T-helper 2 cell treated with Interferon-gamma antibody and Interleukin-4, amounts not matched to agents 5 μg/mL and 100 μg/mL, for 36 hours (primary cell): ENCODE results near the gene EXOSC2.
A peak's percentile ranks its signal among the peaks of the same experiment; 100 is the strongest.

Experiments used
- DNase-seq: peaks from one replicate; pipeline ENCODE4 v3.0.0; 2021; ENCODE audit warnings: low spot score
- H3K27ac Mint-ChIP-seq: one replicate; pipeline ENCODE4 v1.8.0; 2021; ENCODE audit warnings: mild to moderate bottlenecking, mixed read lengths
- H3K27me3 Mint-ChIP-seq: one replicate; pipeline ENCODE4 v1.8.0; 2021; ENCODE audit warnings: low read depth, mixed read lengths
- H3K36me3 Mint-ChIP-seq: one replicate; pipeline ENCODE4 v1.8.0; 2021; ENCODE audit warnings: low read depth, mixed read lengths
- H3K4me1 Mint-ChIP-seq: one replicate; pipeline ENCODE4 v1.8.0; 2021; ENCODE audit warnings: low read depth, mixed read lengths
- H3K4me3 Mint-ChIP-seq: one replicate; pipeline ENCODE4 v1.8.0; 2022; ENCODE audit warnings: mild to moderate bottlenecking, moderate library complexity, mixed read lengths
- H3K9me3 Mint-ChIP-seq: one replicate; pipeline ENCODE4 v1.8.0; 2021; ENCODE audit warnings: mixed read lengths

The EXOSC2 gene

DNA sequence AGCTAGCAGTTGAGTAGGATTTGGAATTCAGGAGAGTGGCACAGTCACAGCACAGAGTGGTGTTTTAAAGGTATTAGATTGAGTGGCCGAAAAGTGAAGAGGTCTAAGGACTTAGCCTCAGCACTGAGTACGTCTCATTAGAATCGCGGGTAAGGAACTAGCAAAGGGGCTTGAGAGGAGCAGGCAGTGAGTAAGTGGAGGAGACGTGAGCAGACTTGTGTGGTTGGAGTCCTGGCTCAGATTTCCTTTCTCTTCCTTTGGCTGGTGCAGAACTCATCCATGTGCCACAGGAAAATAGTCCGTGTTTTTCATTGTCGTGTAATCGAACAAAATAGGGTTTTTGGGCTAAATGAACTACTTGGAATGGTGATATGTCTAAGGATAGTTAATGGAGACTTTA lies 3.4 kb downstream of the EXOSC2 start:
- Mint-ChIP-seq H3K4me3 (no peak overlapping the region), H3K36me3 (peaks cover 51% of the 10 kb centered on the region), H3K27ac (no peak overlapping the region), H3K4me1 (peaks cover 36% of the 10 kb centered on the region), H3K9me3 (no peaks in the 10 kb centered on the region), H3K27me3 (no peaks in the 10 kb centered on the region)
- no peak for DNase-seq

DNA sequence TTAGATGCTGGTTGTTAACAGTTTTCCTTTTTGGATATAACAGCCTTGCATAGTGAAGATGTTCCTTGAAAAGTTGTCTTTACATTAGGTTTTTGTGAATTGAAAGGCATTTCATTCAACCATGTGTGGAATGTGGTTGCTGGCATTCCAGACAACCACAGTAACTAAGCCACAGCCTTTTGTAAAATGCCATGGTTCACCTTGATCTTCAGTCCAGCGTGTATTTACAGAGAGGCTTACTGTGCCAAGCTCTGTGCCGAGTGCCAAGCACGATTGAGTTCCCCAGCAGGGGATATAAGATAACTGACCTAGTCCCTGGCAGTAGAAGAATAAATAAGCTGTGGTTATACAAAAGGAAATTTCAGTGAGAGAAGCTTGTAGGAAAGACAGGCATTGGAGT lies 4.9 kb downstream of the EXOSC2 start:
- Mint-ChIP-seq H3K4me1 (peaks cover 28% of the 10 kb centered on the region), H3K9me3 (no peaks in the 10 kb centered on the region), H3K27ac (no peak overlapping the region), H3K4me3 (no peak overlapping the region), H3K27me3 (no peaks in the 10 kb centered on the region), H3K36me3 (peaks cover 65% of the 10 kb centered on the region)
- DNase-seq, result no peak

GRCh38 chr9:130699047-130699446 lies 5.5 kb downstream of the EXOSC2 start:
- Mint-ChIP-seq H3K36me3 (peaks cover 71% of the 10 kb centered on the region), H3K27ac (peak overlapping the region; percentile 13), H3K4me1 (peaks cover 28% of the 10 kb centered on the region), H3K4me3 (no peak overlapping the region), H3K27me3 (no peaks in the 10 kb centered on the region), H3K9me3 (no peaks in the 10 kb centered on the region)
- DNase-seq, result no peak

DNA sequence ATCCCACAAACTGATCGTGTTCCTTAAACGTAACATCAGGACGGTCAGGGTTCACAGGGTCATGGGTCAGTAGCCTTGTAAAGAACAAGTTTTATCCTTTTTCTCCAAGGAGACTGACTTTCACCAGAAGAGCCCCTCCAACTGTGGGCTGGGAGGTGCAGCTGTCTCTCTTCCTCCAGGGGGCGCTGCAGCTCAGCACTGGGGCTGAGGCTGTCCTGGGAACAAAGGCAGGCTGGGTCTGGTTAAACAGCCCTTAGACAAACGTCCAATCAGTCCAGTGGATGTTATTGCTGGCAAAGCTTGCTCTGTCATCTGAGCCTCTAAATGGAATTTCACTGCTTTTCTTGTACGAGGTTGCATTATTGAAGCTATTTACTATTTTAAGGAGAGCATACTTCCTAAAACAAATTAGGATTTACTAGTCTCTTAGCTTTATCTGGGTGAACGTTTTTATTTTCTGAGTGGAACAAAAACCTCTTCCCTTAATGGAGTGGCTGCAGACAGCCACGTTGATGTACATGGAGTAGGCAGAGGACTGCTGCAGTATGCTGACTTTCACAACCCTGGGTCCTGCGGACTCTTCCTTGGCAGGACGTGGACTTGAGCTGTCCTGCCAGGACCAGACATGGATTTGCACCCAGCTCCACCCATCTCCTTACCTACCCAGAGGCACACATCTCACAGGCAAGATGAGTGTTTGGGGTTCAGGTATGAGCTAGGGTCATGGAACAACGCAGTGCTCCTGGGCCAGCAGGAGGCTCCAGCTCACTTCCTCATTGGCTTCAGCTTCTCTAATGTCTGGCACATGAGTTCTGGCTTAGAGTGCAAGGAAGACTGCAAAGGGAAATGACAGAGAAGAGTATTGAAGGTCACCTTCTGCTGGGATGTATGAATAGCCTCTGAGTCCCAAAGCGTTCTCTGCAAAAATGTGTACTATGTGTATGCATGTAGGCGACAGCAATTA lies 7.8 kb downstream of the EXOSC2 start:
- H3K27me3 Mint-ChIP-seq, result no peaks in the 10 kb centered on the region
- H3K27ac Mint-ChIP-seq, result no peak overlapping the region
- H3K9me3 Mint-ChIP-seq, result no peaks in the 10 kb centered on the region
- H3K4me1 Mint-ChIP-seq, result peaks cover 14% of the 10 kb centered on the region
- peaks cover 69% of the 10 kb centered on the region for H3K36me3 Mint-ChIP-seq
- H3K4me3 Mint-ChIP-seq, result no peak overlapping the region
- DNase-seq, result peak; percentile 51

DNA sequence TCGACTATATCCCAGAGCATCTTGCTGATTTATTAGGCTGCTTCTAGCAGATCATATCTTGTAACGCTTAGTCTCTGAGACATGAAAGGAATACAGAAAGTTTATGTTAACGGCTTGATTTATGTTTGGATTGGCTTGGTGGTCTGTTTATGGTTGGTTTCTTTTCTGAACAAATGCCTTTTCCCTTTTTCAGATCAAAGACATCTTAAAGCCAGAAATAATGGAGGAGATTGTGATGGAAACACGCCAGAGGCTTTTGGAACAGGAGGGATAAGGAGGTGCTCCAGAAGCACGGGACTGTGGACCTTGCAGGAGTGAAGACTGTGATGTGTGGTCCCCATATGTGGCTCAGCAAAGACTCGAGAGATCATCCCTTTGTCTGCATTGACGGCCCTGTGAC lies 9.9 kb downstream of the EXOSC2 start:
- no peak overlapping the region for H3K4me3 Mint-ChIP-seq
- no peaks in the 10 kb centered on the region for H3K9me3 Mint-ChIP-seq
- DNase-seq, result no peak
- H3K27ac Mint-ChIP-seq, result no peak overlapping the region
- H3K4me1 Mint-ChIP-seq, result peaks cover 10% of the 10 kb centered on the region
- peaks cover 55% of the 10 kb centered on the region for H3K36me3 Mint-ChIP-seq
- no peaks in the 10 kb centered on the region for H3K27me3 Mint-ChIP-seq

DNA sequence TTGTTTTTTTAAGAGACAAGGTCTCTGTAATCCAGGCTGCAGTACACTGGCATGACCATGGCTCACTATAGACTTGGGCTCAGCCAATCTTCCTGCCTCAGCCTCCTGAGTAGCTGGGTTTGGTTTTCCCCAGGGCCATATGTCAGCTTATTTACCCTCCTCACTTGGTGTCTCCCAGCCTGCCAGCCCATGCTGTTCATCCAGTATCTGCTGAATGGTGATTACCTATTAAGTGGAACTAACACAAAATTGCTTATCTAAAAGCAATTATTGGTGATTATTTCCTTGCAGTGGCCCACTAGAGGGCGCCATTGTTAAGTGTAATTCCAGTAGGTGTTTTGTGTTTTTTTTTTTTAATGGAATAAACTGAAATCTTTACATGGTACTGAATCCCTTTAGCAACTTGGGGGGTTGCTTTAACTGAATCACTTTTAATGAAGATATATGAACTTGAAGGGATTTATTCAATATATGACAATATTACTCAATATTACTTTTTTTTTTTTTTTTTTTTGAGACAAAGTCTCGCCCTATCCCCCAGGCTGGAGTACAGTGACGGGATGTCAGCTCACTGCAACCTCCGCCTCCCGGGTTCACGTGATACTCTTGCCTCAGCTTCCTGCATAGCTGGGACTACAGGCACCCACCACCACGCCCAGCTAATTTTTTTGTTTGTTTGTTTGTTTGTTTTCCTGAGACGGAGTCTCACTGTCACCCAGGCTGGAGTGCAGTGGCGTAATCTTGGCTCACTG lies 13.8 kb downstream of the EXOSC2 start:
- Mint-ChIP-seq H3K36me3 (peaks cover 30% of the 10 kb centered on the region), H3K9me3 (no peaks in the 10 kb centered on the region), H3K27me3 (no peaks in the 10 kb centered on the region), H3K27ac (no peak overlapping the region), H3K4me1 (peaks cover 5% of the 10 kb centered on the region), H3K4me3 (no peak overlapping the region)
- peak; percentile 52 for DNase-seq

GRCh38 chr9:130710822-130711352 lies 17.3 kb downstream of the EXOSC2 start:
- Mint-ChIP-seq H3K9me3 (no peaks in the 10 kb centered on the region), H3K27me3 (no peaks in the 10 kb centered on the region), H3K36me3 (peaks cover 5% of the 10 kb centered on the region), H3K27ac (no peak overlapping the region), H3K4me1 (peaks cover 28% of the 10 kb centered on the region), H3K4me3 (no peak overlapping the region)
- DNase-seq, result no peak

DNA sequence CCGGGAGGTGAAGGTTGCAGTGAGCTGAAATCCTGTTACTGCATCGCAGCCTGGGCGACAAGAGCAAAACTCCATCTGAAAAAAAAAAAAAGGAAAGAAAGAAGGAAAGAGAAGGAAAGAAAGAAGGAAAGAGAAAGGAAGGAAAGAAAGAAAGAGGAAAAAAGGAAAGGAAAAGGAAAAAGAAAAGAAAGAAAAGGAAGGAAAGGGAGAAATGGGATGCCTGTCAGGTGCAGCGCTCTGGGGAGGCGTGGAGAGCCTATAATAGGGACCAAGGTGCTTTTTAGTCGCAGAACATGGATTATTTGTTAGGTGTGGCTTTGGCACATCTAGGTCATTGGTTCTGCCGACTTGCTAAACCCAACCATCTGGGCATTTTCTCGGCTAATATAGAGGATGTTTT lies 17.9 kb downstream of the EXOSC2 start:
- Mint-ChIP-seq H3K4me1 (peaks cover 28% of the 10 kb centered on the region), H3K36me3 (peaks cover 1% of the 10 kb centered on the region), H3K27me3 (no peaks in the 10 kb centered on the region), H3K4me3 (no peak overlapping the region), H3K9me3 (no peaks in the 10 kb centered on the region), H3K27ac (no peak overlapping the region)
- DNase-seq, result no peak

- no peaks in the 10 kb centered on the region for H3K27me3 Mint-ChIP-seq
- H3K4me3 Mint-ChIP-seq, result peak overlapping the region; percentile 93
- H3K36me3 Mint-ChIP-seq, result no peaks in the 10 kb centered on the region
- H3K27ac Mint-ChIP-seq, result peak overlapping the region; percentile 96
- no peaks in the 10 kb centered on the region for H3K9me3 Mint-ChIP-seq
- peaks cover 25% of the 10 kb centered on the region for H3K4me1 Mint-ChIP-seq
- peak; percentile 96 for DNase-seq
These were observed 19.1 kb downstream of the EXOSC2 start for GRCh38 chr9:130712564-130713285.

- H3K4me1 Mint-ChIP-seq, result peaks cover 25% of the 10 kb centered on the region
- H3K27me3 Mint-ChIP-seq, result no peaks in the 10 kb centered on the region
- no peaks in the 10 kb centered on the region for H3K36me3 Mint-ChIP-seq
- no peak for DNase-seq
- H3K4me3 Mint-ChIP-seq, result peak overlapping the region; percentile 93
- peak overlapping the region; percentile 91 for H3K27ac Mint-ChIP-seq
- H3K9me3 Mint-ChIP-seq, result no peaks in the 10 kb centered on the region
These were observed 19.8 kb downstream of the EXOSC2 start for GRCh38 chr9:130713286-130713960.

DNA sequence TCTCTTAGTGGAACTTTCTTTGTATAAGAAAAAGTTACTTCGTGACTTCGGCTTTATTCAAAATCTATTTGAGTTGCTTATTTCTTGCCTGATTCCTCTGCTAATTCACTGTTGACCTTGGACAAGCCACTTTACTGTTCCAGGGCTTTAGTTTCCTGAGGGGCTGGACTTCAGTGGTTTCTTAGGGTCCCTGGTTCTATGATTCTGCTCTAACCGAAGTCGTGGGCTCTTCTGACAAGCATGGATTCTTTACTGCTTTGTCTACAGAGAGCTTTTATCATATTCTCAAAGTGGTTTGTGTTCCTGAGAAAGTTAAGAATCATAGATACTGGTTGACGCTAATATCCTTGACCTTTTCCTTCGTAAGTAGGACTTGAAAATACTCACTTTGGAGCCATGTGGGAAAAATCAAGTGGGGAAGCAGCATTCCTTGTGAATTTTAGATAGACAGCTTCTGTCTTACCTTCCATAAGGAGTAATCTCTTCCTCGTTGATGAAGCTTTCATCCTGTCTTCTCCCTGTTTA lies 21.1 kb downstream of the EXOSC2 start:
- H3K27ac Mint-ChIP-seq, result no peak overlapping the region
- H3K4me3 Mint-ChIP-seq, result peak overlapping the region; percentile 93
- peaks cover 25% of the 10 kb centered on the region for H3K4me1 Mint-ChIP-seq
- H3K36me3 Mint-ChIP-seq, result no peaks in the 10 kb centered on the region
- H3K27me3 Mint-ChIP-seq, result no peaks in the 10 kb centered on the region
- H3K9me3 Mint-ChIP-seq, result no peaks in the 10 kb centered on the region
- DNase-seq, result no peak

DNA sequence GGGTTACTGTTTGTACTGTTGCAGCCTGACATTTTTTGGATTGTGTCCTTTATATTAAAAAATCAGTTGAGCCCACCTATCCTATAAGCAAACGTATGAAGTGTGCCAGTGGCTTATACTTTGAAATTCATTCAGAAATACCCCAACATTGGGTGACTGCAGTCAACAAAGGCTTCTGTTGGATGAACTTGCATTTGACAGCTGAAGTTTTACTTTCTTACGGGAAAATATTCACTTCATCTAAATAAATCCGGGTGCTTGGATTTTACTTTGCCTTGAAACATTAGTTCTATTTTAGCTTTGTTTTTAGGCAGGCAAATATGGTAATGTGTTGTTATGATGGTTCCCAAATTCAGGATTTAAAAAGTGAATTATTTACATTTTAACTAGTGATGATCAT lies 21.7 kb downstream of the EXOSC2 start:
- Mint-ChIP-seq H3K36me3 (no peaks in the 10 kb centered on the region), H3K4me1 (peaks cover 25% of the 10 kb centered on the region), H3K27ac (no peak overlapping the region), H3K27me3 (no peaks in the 10 kb centered on the region), H3K4me3 (peak overlapping the region; percentile 93), H3K9me3 (no peaks in the 10 kb centered on the region)
- no peak for DNase-seq

- H3K4me3 Mint-ChIP-seq, result no peak overlapping the region
- H3K9me3 Mint-ChIP-seq, result no peaks in the 10 kb centered on the region
- H3K27me3 Mint-ChIP-seq, result no peaks in the 10 kb centered on the region
- peaks cover 26% of the 10 kb centered on the region for H3K4me1 Mint-ChIP-seq
- H3K36me3 Mint-ChIP-seq, result peaks cover 3% of the 10 kb centered on the region
- no peak overlapping the region for H3K27ac Mint-ChIP-seq
- DNase-seq, result no peak
These were observed 25.0 kb downstream of the EXOSC2 start for GRCh38 chr9:130718562-130718961.
